CD4-positive, alpha-beta T cell treated with Interleukin-12 subunit alpha and Interleukin-12 subunit beta, for 1 hour (primary cell): ENCODE data around the gene SETD1B.

Experiments
- DNase-seq: peaks from one replicate; pipeline ENCODE4 v3.0.0-alpha.2; 2020

Gene SETD1B

GRCh38 chr12:121796855-121797751, 6.7 kb upstream of the SETD1B start:
- DNase-seq, result no peak

- no peak for DNase-seq
These were observed 5.6 kb upstream of the SETD1B start for GRCh38 chr12:121797937-121798786.

GRCh38 chr12:121798787-121799155, 5.0 kb upstream of the SETD1B start:
- no peak for DNase-seq

GRCh38 chr12:121799156-121799841, 4.5 kb upstream of the SETD1B start:
- DNase-seq, result peak; percentile 77

GRCh38 chr12:121799842-121800693, 3.7 kb upstream of the SETD1B start:
- DNase-seq, result peak; percentile 81

GRCh38 chr12:121800694-121801594, 2.9 kb upstream of the SETD1B start:
- DNase-seq, result peak; percentile 78

GRCh38 chr12:121801595-121802484, 2.0 kb upstream of the SETD1B start:
- peak; percentile 75 for DNase-seq

GRCh38 chr12:121802485-121802842, 1.3 kb upstream of the SETD1B start:
- no peak for DNase-seq

GRCh38 chr12:121802843-121803698, 738 bp upstream of the SETD1B start:
- peak; percentile 95 for DNase-seq

- peak; percentile 72 for DNase-seq
These were observed 755 bp downstream of the SETD1B start for GRCh38 chr12:121804417-121805111.

GRCh38 chr12:121805171-121806008, 1.6 kb downstream of the SETD1B start:
- DNase-seq, result peak; percentile 26

- peak; percentile 66 for DNase-seq
These were observed 2.3 kb downstream of the SETD1B start for GRCh38 chr12:121806009-121806545.

- DNase-seq, result no peak
These were observed 3.0 kb downstream of the SETD1B start for GRCh38 chr12:121806546-121807423.

- DNase-seq, result no peak
These were observed 4.0 kb downstream of the SETD1B start for GRCh38 chr12:121807642-121808347.

GRCh38 chr12:121808623-121809022, 4.8 kb downstream of the SETD1B start:
- no peak for DNase-seq
